GM06990 (cell line): Measurements from ENCODE around the gene RASAL1.

Experiments
- DNase-seq: peaks from one replicate; pipeline ENCODE4 v3.0.0-alpha.2; 2011; ENCODE audit not compliant: insufficient read length; ENCODE audit errors: extremely low read depth
- H3K27me3 ChIP-seq: replicated peaks from 2 replicates; pipeline ENCODE4 v1.6.0; 2011; ENCODE audit warnings: low read length; ENCODE audit not compliant: control insufficient read depth, insufficient read depth
- H3K36me3 ChIP-seq: 2 replicates; pipeline ENCODE4 v1.5.1; 2011; ENCODE audit warnings: low read length; ENCODE audit not compliant: control insufficient read depth, insufficient read depth
- H3K4me3 ChIP-seq: replicated peaks from 2 replicates; pipeline ENCODE4 v1.5.1; 2011; ENCODE audit warnings: low read depth, mild to moderate bottlenecking, control low read depth, low read length
- CTCF ChIP-seq: IDR thresholded peaks from 2 replicates; pipeline ENCODE4 v1.5.1; 2011; ENCODE audit warnings: low read length, control low read depth, mild to moderate bottlenecking, inconsistent platforms; ENCODE audit not compliant: insufficient read depth, poor library complexity, severe bottlenecking

The RASAL1 gene

GRCh38 chr12:113103756-113104450 lies 31.7 kb downstream of the RASAL1 start:
- Histone ChIP-seq H3K36me3 (no peaks in the 10 kb centered on the region), H3K27me3 (no peaks in the 10 kb centered on the region), H3K4me3 (peak overlapping the region; percentile 27; the same call in 1 of the 2 replicates)
- DNase-seq, result peak; percentile 64
- TF ChIP-seq CTCF, result no peak

- TF ChIP-seq CTCF, result no peak
- no peak overlapping the region for H3K4me3 ChIP-seq
- no peak for DNase-seq
- H3K27me3 ChIP-seq, result no peaks in the 10 kb centered on the region
- H3K36me3 ChIP-seq, result no peaks in the 10 kb centered on the region
Observed at GRCh38 chr12:113102811-113103210, 32.8 kb downstream of the RASAL1 start.

GRCh38 chr12:113101751-113102150 lies 33.8 kb downstream of the RASAL1 start:
- no peak for DNase-seq
- no peak for TF ChIP-seq CTCF
- no peak overlapping the region for H3K4me3 ChIP-seq
- no peaks in the 10 kb centered on the region; the same call in 1 of the 2 replicates for H3K27me3 ChIP-seq
- H3K36me3 ChIP-seq, result no peaks in the 10 kb centered on the region

GRCh38 chr12:113099764-113100163 lies 35.8 kb downstream of the RASAL1 start:
- DNase-seq, result no peak
- Histone ChIP-seq H3K27me3 (no peaks in the 10 kb centered on the region; the same call in 1 of the 2 replicates), H3K36me3 (no peaks in the 10 kb centered on the region), H3K4me3 (no peak overlapping the region)
- no peak for TF ChIP-seq CTCF

- no peaks in the 10 kb centered on the region for H3K36me3 ChIP-seq
- no peak for TF ChIP-seq CTCF
- no peaks in the 10 kb centered on the region; the same call in 1 of the 2 replicates for H3K27me3 ChIP-seq
- no peak for DNase-seq
- no peak overlapping the region for H3K4me3 ChIP-seq
Observed at GRCh38 chr12:113099364-113099763, 36.2 kb downstream of the RASAL1 start.
